Stimulated activated CD4-positive, alpha-beta T cell treated with anti-CD3 and anti-CD28 coated beads, Interleukin-1b, Interleukin-23, amount 100 ng/mL, for 1 hour (primary cell): ENCODE measurements around the gene PSD2.

ENCODE experiments used
- DNase-seq, 2 donors: peaks; one replicate each; pipeline ENCODE4 v3.0.0-alpha.2; 2020; ENCODE audit warnings: low read depth in 2 of 2

PSD2 gene

DNA sequence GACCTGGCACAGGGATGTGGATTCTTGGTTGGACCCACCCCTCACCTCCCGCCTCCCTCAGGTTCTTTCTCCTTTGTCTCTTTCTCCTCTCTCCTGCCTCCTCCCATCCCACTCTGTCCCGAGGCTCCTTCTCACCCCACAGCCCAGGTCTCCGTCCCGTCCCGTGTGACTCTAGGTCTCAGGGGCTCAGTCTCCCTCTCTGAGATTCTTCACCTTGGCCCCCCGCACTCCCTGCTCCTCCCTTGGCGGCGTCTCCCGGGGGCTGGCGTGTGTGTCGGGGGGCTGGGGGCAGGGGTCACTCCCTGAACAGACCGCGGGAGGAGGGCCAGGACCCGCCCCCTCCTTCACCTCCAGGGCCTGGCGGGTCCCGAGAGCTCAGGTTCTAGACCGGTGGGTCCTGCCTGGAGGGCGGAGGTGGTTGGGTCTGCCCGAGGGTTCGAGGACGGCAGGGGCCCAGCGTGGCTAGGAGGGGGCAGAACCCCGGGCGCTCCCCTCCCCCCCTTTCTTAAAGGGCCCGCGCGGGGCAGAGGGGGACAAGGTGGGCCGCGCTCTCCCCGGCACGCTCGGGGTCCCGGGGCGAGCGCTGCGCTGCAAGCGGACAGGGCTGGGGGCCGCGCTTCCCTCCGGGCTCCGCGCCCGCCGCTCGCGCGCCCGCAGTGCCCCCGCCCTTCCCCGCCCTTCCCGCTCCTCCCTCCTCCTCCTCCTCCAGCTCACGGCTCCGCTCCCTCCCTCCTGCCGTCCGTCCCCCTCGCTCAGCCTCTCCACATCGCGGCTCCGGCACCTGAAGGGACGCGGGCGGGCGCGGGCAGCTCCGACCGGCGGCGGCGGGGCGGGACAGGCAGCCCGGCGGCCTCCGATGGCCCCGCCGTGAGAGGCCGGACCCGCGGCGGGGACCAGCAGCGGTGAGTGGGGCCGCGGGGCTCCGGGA is at the start of gene PSD2:
Gene PSD2 (plus strand): TSS at position 735 of the 928 bp plus-strand sequence. CDS start 13,633 bp downstream, outside the sequence.
- DNase-seq = no peak

DNA sequence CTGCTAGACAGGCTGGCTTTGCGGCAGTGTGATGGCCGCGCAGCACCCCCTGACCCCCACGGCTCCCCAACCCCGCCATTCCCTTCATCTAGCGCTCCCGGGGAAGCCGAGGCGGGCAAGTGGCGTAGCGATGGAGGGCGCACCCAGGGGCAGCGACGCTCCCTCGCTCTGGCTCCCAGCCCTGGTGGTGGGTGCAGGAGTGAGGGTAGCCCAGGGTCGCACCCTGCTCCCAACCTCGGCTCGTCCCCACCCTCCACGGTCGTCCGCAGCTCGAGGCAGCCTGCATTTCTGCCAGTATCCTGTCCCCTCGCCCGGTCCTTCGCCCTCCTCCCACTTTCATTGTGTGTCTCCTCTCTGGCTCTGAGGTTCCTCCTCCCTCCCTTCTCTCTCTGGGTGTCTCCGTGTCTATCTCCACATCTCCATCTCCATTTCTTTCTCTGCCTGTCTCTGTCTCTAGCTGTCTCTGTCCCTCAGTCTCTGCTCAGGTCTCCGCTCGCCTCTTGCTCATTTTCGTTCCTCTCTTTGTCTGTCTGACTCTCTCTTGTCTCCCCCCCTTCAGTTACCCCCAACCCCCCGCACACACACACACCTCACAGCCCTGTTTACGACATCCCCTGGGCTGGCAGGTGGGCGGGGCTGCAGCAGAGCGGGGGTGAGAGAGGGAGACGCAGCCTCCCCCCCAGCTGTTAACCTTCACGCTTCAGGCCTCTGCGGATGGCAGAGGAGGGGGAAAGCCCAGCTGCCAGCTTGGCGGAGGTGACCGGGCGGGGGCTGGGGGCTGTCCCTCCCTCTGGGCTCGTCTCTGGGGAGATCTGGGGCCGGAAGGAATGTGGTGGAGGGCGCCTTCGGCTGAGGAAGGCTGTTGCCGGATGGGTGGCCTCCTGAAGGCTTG is 48.7 kb upstream of the PSD2 start:
- peak; percentile 18 to 54 for DNase-seq

DNA sequence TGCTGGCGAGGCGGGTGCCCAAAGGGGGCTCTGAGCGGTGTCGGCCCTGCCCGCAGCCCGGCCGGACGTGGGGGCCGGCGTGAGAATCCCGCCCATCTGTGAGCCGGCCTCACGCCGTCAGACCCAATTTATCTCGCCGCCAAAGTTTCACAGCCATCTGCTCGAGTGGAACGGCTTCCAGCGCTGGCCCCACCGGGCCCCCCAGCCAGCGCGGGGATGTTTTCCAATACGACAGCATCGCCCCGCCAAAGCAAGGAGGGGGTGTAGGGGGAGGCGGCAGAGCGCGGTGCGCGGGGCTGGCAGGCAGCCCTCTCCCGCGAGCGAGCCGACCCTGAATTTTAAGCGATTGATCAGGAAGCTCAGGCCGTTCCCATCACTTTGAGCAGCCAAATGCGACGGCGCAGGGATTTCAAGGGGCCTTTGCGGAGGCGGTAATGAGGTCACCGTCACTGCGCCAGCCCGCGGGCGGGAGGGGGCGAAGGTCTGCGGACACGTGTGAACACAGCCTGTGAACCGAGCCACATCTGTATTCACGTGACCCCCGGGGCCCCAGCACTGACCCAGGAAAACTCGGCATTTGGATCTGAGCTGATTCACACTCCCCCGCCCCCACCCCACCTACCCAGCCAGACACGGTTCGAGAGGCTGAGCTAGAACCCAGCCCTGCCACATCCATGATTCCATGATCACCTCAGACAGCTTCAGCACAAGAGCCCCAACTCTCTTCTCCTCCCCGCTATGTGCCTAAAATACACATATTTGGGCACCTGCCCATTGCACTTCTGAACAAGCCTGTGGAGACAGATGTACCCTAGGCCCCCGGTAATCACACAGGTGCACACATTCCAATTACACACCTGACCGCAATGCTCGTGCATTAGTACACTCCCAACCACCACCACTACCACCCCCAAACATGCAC is 47.8 kb upstream of the PSD2 start:
- DNase-seq = peak in 1 of 2 donors; percentile 8

DNA sequence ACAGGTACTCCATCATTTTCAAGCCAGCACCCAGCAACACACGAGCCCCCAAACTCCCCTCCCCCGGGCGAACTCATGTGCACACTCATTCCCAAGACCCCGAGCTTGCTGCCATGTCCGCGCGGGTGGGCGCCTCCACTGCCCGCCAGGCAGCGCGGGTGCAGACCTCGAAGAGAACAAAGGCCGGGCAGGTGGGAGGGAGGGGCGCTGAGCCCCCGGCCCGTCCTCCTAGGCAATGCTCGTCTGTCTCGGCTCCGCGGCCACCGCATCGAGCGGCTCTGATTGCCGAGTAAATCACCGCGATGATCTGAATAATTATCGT is 47.1 kb upstream of the PSD2 start:
- DNase-seq = no peak

DNA sequence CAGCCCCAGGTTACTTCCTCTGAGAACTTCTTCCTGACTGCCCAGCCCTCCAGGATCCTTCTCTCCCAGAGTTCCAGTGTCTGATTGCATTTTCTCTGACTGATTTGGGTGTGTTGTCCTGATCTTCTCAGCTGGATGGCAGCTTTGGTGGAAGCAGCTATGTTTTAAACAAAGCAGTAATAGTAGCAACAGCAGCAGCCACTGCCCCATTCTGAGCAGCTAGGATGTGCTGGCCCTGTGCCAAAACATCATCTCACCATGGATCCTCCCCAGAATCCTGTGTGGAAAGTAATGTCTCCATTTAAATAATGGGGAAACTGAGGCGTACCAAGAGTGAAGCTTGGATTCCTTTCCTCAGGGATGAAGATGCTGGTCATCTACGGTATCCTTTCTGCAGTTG is 46.4 kb upstream of the PSD2 start:
- DNase-seq = no peak

DNA sequence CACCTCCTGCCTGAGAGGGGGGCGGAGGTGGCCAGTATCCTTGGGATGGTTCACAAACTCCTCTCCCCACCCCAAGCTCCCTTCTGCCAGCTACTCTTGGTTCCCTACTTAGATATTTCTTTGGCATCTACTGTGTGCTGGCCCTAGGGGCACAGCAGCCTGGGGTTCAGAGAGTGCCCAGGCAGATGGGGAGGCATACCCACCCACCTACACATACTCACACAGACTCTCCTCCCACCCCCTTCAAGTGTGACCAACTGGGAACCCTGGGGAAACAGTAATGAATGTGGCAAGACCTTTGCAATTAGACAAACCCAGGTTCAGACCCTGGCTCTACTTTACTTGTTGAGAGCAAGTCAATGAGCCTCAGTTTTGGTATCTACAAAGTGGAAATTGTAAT is 44.4 kb upstream of the PSD2 start:
- DNase-seq = no peak

DNA sequence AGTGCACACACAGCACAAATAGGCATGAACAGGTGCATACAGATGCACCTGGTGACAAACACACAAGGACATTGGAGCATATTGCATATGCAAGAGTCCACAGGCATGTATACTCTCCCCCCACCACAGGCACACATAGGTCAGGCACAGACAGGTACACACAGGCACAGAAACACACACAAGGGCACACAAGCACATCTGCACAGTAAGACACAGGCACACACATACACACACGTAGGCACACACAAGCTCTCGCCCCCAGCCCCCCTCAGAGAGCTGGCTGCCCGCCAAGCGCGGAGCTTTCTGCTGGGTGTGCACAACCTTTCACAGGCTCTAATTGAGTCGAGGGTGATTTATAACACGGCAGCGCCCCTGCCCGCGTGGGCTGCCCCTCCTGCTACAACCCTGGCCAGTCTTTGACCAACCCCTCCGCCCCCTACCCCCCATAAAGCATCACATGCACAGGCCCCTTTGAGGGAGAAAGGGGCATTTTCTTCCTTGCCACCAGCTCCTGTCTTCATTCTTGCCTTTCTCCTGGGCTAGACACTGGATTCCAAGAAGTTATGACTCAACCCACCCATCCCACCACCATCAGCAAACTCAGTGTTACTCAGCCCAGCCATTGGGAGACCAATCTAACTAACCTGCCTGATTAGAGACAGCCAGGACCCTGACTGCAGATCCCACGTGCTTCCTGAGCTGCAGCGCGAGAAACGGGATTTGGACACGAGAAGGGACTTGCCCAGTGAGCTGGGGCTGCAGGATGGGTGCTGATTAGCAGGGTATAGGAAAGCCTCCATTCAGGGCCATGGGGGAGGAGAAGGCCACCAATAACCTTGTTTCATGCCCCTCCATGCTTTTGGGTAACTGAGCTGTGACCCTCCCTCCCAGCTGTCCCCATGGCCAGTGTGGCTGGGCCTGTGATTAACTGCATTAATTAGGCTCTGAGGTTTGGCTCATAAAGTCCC is 42.8 kb upstream of the PSD2 start:
- DNase-seq = no peak

DNA sequence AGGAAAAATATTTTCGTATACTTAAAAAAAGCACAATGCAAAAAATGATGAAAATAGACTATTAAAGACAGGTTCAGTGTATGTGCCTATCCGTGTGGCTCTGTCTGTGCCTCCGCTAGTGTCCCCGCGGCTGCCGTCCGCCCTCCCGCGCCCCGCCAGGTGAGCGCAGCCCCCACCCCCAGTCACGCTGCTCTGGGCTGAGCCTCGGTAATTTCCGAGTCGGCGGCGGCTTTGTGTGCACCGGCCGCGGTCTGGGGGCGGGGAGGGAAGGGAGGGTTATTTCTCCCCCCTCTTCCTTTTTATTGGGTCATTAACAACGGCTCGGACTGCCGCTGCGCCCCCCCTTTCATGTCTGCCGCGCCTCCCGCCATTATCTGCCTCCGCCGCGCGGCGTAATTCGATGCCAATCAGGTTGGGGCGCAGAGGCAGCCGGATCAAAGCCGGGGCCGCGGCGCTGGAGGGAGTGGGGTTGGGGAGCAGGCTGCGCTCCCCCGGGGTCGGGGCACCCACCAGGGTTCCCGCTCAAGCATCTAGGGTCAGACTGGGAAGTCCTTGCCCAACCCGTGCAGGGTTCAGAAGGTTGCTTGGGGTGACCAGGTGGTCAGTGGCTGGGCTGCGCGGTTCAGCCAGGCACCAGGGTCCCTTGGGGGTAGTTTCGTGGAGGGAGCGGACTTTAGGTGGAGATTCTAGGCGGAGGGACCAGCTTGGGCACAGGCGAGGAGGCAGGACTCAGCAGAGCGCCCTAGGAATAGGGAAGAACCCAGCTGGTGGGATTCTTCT is 39.5 kb upstream of the PSD2 start:
- DNase-seq = no peak

DNA sequence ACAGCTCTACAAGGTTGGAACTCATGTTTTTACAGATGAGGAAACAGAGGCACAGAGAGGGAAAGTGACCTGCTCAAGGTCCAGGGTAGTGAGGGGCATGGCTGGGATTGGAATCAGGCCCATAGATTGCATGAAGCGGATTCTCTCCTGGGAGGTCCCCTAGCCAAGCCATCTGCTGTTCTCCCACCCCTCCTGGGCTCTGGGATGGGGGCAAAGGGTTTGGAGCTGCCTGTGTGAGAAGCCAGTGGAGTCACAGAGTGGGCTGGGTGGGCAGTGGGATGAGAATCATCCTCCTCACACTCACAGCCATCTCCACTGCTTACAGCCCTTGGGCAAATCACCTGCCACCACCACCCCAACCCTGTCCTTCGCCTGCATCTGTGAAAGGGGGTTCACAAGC is 38.6 kb upstream of the PSD2 start:
- no peak for DNase-seq

DNA sequence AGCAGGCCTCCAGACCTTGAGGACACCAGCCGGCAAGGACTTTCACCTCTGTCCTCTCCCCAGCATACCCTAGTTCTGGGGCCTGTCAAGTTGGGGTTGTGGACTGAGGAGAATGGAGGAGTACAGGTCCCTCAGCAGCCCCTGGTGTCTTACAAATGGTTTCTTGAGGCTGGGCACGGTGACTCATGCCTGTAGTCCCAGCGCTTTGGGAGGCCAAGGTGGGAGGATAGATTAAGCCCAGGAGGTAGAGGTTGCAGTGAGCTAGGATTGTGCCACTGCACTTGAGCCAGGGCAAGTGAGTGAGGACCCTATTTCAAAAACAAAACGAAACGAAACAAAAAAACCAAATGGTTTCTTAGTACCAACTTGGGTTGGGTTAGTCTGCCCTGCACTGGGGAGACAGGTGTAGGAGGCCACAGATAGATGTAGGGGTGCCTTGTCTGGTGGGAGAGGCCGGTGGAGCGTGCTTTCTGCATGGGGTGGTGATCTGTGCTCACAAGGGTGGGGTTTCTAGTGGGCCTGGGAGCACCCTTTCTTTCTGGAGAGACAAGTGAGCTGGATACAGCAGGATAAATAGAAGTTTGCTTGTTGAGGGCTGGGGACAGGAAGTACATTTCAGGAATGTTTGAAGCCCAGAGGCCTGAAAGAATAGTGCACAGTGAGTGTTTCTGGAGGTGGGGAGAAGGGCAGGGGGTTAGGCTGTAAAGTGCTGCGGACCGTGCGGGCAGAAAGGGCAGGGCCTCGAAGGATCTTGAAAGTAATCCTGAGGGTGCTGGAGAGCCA is 37.7 kb upstream of the PSD2 start:
- DNase-seq = no peak

DNA sequence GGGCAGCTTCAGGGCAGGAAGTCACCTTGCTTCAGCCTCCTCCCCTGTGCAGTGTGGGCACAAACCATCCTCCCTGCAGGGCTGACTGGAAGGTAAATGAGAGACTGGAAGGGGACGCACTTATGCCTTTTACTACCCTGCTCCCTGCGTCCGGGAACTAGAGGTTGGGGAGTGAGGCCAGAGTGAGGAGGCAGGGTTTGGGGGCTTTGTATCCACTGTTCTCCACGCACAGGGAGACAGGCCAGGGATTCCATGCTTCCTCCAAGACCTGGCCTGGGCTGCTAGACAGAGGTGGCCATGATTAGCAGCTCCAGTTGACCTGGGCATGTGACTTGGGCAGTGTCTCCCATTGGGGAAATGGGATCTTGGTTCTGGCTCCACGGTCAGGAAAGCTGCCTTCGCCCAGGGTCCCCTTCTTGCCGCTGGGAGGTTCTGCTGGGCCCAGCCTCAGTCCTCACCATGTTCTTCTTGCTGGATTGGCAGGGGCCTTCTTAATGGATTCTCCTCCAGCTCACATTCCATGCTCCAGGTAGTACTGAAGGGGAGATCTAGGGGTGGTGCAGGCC is 37.0 kb upstream of the PSD2 start:
- no peak for DNase-seq

DNA sequence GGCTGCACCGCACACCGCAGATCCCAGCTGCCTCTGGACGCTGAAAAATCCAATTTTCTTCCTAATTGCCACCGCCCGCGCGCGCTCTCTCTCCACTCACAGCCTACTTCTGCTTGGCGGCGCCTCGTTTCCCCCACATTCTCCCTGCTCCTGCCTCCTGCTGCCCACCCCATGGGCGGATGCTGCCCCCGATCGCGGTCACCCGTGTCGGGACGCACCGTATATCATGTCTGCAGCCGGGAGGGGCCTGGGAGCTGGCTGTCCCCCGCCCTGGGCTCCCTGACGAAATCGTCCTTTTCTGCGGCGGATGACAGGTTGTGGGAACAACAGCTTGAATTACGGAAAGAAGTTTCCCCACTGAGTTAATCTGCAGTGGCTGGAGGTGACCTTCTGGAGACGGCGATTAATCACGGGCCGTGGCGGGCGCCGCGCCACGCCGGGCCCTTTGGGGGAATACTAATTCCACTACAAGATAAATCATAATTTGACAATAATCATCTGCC is 36.3 kb upstream of the PSD2 start:
- no peak for DNase-seq

DNA sequence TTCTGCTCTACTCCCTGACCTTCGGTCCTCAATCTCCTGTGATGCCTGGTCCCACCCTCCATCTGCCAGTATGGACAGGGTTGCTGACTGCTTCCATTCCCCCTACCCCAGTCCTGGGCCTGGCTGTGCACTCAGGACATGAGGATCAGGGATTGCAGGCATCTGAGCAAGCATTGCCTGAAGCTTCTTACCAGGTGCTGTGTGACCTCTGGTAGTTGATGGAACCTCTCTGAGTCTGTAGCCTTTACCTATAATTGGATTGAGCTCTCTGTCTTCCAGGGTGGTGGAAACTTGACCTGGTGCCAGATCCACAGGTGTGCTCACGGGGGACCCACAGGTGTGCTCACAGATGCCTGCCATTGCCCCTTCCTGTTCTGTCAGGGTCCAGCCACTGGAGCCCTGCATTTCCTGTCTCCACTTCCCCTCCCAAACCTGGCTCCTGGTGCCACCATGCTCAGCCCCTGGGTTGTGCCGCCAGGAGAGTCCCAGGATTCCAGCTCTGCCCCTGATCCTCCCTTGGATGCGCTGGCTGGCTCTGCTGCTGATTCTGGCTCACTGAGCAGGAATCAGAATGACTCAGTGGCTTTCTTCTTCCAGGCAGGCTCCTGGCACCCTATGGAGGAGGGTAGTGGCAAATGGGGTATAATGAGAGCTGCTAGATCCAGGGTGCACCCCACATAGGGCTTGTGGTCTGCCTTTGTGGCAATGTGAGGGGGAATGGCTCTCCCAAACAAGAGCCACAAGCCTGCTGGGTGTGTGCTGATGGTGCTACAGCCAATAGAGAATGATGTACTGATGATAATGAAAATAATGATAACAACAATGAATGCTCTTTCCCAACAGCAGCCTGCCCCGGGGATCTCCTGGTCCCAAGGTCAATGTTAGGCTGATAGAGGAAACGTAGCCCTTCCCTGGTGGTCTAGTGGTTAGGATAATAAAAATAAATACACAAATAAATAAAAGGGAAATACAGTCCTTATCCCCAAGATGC is 35.2 kb upstream of the PSD2 start:
- no peak for DNase-seq

DNA sequence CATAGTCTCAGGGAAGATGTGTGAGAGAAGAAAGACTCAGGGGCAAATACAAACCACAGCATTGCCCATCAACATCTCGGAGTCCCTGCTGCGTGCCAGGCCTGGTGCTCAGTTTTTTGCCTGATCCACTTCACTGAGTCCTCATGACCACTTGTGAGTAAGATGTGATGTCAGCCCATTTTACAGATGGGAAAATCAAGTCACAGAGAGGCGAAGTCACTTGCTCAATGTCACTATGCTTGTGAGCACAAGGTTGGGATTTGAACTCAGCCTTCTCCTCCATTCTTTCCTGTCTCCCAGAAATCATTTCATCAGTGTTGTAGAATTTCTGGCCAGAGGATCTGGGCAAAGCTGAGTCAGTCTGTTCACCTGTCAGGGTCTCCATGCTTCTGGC is 34.6 kb upstream of the PSD2 start:
- no peak for DNase-seq

DNA sequence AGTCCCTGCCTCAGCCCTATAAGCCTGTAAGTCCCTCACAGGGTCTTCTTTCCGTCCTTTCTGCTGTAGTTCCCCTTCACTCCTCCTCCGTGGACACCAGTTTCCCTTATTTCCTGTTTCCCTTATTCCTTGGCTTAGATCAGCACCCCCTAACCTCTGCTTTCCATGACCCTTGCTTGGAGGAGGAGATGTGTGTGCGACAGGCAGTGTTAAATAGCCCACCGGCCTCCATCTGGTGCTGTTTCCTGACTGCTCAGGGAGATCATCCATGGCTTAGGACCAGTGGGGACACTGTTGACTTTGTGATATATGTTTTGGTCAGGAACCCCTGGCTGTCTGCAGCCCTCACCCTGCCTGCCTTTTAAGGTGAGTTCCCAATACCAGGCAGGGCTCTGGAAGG is 34.1 kb upstream of the PSD2 start:
- DNase-seq = no peak

DNA sequence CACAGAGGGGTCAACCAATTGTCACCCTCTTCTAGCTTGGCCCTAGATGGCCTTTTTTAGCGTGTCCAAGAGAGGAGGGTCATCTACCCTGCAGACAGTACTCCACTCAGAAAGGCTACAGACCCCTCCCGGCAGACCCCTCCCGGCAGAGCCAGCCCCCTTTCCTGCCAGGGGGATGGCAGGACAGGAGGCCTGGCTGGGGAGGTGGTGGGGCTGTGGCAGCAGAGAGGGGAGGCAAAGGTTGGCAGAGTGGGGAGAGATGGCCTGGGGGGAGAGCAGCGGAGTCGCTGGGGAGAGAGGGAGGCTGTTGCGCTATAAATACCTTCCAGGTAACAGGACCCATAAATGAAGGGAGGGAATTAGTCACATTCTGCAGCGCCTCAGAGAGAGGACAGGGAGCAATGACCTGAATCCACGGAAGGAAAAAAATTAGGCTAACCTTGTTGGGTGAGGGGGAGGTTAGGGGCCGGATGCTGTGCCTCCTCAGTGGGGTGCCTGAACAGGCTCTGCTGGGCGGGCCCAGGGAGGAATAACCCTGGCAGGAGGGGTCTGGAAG is 32.9 kb upstream of the PSD2 start:
- DNase-seq = no peak
